Cardiac muscle cell (in vitro differentiated cells and primary cell): ENCODE results near the gene SLC25A10. TPM values are rescaled to one million over a fixed set of nuclear protein-coding genes. Genes with fewer than 3 reads are reported as not detected.

ENCODE experiments used
- DNase-seq, 2 donors: peaks; one replicate each; pipeline versions ENCODE4 v3.0.0 to v3.0.0-alpha.2; 2010 to 2017; ENCODE audit warnings: low read depth in 1 of 2, low spot score in 1 of 2
- H3K27ac ChIP-seq: fragments of 200-600 bp; sonication (generic); 2 replicates; pipeline ENCODE4 v1.5.1; 2016
- H3K27me3 ChIP-seq: fragments of 200-600 bp; sonication (generic); 2 replicates; pipeline ENCODE4 v1.6.0; 2016; ENCODE audit warnings: control low read depth
- H3K36me3 ChIP-seq: fragments of 200-600 bp; sonication (generic); 2 replicates; pipeline ENCODE4 v1.5.1; 2016; ENCODE audit warnings: control low read depth
- H3K4me1 ChIP-seq: fragments of 200-600 bp; sonication (generic); 2 replicates; pipeline ENCODE4 v1.8.1; 2017; ENCODE audit warnings: low read depth, mild to moderate bottlenecking, mixed run types
- H3K4me3 ChIP-seq: fragments of 200-600 bp; sonication (generic); 2 replicates; pipeline ENCODE4 v1.5.1; 2016; ENCODE audit warnings: mild to moderate bottlenecking
- H3K9me3 ChIP-seq: fragments of 200-600 bp; sonication (generic); 2 replicates; pipeline ENCODE4 v1.5.1; 2017; ENCODE audit warnings: low read depth, mild to moderate bottlenecking, control low read depth
- polyA plus RNA-seq: library from polyadenylated mRNA; unstranded; fragments of >200 nt; fragmentation: Nextera tagmentation; extraction: Ambion mirVana; gene quantifications from 2 replicates; pipeline ENCODE4 v1.2.1, GENCODE V29; 2016
- total RNA-seq: library from RNA; depleted of rRNA; stranded (reverse); fragments of >200 nt; gene quantifications from 2 replicates; pipeline ENCODE4 v1.2.3, GENCODE V29; 2016
- TF ChIP-seq, protein P1 (sequence below): IDR thresholded peaks from 2 replicates; pipeline ENCODE4 v1.5.1; 2012; ENCODE audit warnings: low read depth, mild to moderate bottlenecking, low read length

The SLC25A10 gene, protein sequence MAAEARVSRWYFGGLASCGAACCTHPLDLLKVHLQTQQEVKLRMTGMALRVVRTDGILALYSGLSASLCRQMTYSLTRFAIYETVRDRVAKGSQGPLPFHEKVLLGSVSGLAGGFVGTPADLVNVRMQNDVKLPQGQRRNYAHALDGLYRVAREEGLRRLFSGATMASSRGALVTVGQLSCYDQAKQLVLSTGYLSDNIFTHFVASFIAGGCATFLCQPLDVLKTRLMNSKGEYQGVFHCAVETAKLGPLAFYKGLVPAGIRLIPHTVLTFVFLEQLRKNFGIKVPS
- total RNA-seq (29.3 and 38.5 TPM in 2 replicates), polyA plus RNA-seq (34.9 and 52.2 TPM in 2 replicates)

DNA sequence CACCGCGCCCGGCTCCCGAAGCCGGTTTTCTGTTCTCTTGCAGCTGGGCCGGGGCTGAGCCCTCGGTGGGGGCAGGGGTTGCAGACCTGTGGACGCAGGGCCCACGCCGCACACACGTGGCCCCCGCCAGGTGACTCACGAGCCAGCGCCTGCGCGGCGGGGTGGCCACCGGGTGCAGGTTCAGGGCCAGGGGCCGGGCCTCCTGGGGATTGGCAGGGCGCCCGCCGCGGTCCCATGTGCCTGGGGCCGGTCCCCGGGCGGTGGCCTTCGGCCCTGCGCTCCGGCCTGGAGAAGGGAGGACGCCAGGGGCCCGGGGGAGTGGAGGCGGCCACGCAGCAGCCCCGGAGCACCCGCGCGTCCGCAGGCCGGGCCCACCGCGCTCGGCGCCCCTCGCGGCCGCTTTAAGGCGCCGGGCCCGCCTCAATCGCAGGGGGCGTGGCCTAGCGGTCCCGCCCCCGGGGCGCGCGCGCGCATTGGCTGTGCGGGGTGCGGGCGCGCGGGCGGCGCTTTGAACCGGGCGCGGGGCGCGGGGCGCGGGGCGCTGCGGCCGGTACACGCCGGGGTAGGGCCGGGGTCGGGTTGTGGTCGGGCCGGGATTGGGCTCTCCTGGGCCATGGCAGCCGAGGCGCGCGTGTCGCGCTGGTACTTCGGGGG, at the start of gene SLC25A10:
SLC25A10 (plus strand) TSS at position 471 of the 654 bp plus-strand sequence; CDS start at position 614, 143 bp downstream.
- H3K27me3 ChIP-seq, result no peaks in the 10 kb centered on the region
- H3K36me3 ChIP-seq, result peaks cover 9% of the 10 kb centered on the region
- peak; percentile 79 to 88 for DNase-seq
- peak within 1 kb of the TSS; percentile 89 for H3K4me3 ChIP-seq
- peak within 1 kb of the TSS; percentile 50 for H3K27ac ChIP-seq
- TF ChIP-seq, protein P1, sequence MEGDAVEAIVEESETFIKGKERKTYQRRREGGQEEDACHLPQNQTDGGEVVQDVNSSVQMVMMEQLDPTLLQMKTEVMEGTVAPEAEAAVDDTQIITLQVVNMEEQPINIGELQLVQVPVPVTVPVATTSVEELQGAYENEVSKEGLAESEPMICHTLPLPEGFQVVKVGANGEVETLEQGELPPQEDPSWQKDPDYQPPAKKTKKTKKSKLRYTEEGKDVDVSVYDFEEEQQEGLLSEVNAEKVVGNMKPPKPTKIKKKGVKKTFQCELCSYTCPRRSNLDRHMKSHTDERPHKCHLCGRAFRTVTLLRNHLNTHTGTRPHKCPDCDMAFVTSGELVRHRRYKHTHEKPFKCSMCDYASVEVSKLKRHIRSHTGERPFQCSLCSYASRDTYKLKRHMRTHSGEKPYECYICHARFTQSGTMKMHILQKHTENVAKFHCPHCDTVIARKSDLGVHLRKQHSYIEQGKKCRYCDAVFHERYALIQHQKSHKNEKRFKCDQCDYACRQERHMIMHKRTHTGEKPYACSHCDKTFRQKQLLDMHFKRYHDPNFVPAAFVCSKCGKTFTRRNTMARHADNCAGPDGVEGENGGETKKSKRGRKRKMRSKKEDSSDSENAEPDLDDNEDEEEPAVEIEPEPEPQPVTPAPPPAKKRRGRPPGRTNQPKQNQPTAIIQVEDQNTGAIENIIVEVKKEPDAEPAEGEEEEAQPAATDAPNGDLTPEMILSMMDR, result no peak
- no peaks in the 10 kb centered on the region for H3K9me3 ChIP-seq
- H3K4me1 ChIP-seq, result peaks cover 20% of the 10 kb centered on the region

DNA sequence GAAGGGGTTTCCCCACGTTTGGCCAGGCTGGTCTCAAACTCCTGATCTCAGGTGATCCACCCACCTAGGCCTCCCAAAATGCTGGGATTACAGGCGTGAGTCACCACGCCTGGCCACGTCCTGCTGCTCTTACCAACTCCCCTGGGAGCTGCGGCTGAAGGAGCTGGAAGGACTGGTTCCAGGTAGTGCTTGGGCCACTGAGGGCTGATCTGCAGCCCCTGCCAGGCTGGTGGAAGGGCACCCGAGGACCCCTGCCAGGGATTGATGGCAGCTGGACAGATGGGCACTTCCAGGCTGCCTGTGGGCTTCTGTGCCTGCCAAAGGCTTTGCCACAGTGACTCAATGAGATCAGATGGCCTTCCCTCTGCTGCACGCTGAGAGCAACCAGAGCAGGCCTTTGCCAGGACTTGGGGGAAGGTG, 48.0 kb upstream of the SLC25A10 start:
- no peaks in the 10 kb centered on the region for H3K27me3 ChIP-seq
- no peak overlapping the region for H3K4me3 ChIP-seq
- no peak overlapping the region for H3K27ac ChIP-seq
- DNase-seq, result no peak
- H3K9me3 ChIP-seq, result no peaks in the 10 kb centered on the region
- peaks cover 8% of the 10 kb centered on the region for H3K4me1 ChIP-seq
- TF ChIP-seq, protein P1, result no peak
- H3K36me3 ChIP-seq, result peaks cover under 1% of the 10 kb centered on the region

GRCh38 chr17:81665205-81666091, 46.6 kb upstream of the SLC25A10 start:
- TF ChIP-seq, protein P1, result no peak
- H3K27ac ChIP-seq, result peak overlapping the region; percentile 71

GRCh38 chr17:81666092-81666341, 46.1 kb upstream of the SLC25A10 start:
- Histone ChIP-seq H3K27ac (peak overlapping the region; percentile 71), H3K4me3 (peak overlapping the region; percentile 67), H3K9me3 (no peaks in the 10 kb centered on the region), H3K36me3 (peaks cover 7% of the 10 kb centered on the region), H3K27me3 (no peaks in the 10 kb centered on the region), H3K4me1 (peaks cover 8% of the 10 kb centered on the region)
- peak in 1 of 2 donors; percentile 81 for DNase-seq
- TF ChIP-seq, protein P1, result no peak

More at GRCh38 chr17:81665205-81666091, 46.6 kb upstream of the SLC25A10 start:
- H3K4me3 ChIP-seq, result peak overlapping the region; percentile 67
- peaks cover 8% of the 10 kb centered on the region for H3K4me1 ChIP-seq
- no peaks in the 10 kb centered on the region for H3K27me3 ChIP-seq
- H3K36me3 ChIP-seq, result peaks cover 7% of the 10 kb centered on the region
- no peaks in the 10 kb centered on the region for H3K9me3 ChIP-seq
- DNase-seq, result peak in 1 of 2 donors; percentile 30

DNA sequence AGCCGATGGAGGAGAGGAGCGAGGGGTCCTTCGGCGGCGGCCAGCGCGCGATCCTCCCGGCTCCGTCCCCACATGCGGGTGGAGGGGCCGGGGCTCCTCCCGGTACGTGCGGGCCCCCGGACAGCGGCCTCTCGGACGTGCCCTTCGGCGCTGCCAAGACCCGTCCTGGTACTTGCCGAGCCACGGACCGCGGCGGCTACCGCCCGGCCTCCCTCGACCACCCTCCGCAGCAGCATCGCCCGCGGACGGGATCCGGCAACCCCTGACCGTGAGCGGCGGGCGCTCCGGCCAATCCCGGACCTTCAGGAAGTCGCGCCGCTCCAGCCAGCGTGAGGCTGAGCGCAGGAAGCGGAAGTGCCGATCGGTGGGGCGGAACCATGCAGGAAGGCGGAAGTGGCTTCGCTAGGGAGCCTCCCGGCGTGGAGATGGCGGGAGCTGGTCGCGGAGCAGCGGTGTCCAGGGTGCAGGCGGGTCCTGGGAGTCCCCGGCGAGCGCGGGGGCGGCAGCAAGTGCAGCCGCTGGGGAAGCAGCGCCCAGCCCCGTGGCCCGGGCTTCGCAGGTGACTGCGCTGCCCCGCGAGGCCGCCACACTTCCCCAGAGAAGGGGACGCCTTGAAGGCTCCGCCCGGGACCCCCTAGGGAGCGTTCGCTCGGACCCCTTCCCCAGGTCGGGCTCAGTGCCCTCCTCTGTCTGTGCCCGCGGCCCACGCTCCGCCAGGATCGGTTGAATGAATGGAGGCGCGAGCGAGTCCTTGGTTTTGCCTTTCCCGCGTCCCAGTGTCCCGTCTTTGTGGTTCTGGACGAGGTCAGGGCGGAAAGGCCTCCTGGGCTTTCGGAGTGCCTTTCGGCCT, 45.5 kb upstream of the SLC25A10 start, which contains the start of the genes CCDC137 and OXLD1:
CCDC137 (plus strand) TSS at position 396 of the 850 bp plus-strand sequence; CDS start at position 426, 30 bp downstream.
OXLD1 (minus strand) TSS at position 264 of the 850 bp plus-strand sequence; CDS start at position 236, 28 bp downstream.
- H3K4me3 ChIP-seq, result peak within 1 kb of the TSS; percentile 67
- DNase-seq, result peak; percentile 98
- TF ChIP-seq, protein P1, result no peak
- peaks cover 8% of the 10 kb centered on the region for H3K4me1 ChIP-seq
- H3K27me3 ChIP-seq, result no peaks in the 10 kb centered on the region
- H3K36me3 ChIP-seq, result peaks cover 12% of the 10 kb centered on the region
- H3K27ac ChIP-seq, result peak within 1 kb of the TSS; percentile 71
- no peaks in the 10 kb centered on the region for H3K9me3 ChIP-seq
